HG02870 (cell line): ENCODE data around the gene ANKRD13D.
A peak's percentile ranks its signal among the peaks of the same experiment; 100 is the strongest.
"Not testable (repeated sequence)": the region's sequence is repeated elsewhere in the genome, so short reads cannot be mapped to it uniquely, and the experiment has no call there.

ENCODE experiments used
- ATAC-seq: cut with Tn5 transposase; IDR thresholded peaks from one replicate; pipeline ENCODE4 v1.9.1; 2021; ENCODE audit warnings: mild to moderate bottlenecking, moderate library complexity; ENCODE audit not compliant: unreplicated experiment

ANKRD13D gene

GRCh38 chr11:67289226-67289650 lies at the start of gene ANKRD13D:
TSS of gene ANKRD13D (plus strand) at chr11:67289303. CDS start at chr11:67289461, 158 bp downstream.
- no peak for ATAC-seq

- peak; percentile 77 for ATAC-seq
Measured at GRCh38 chr11:67239783-67240575, 49.1 kb upstream of the ANKRD13D start.

DNA sequence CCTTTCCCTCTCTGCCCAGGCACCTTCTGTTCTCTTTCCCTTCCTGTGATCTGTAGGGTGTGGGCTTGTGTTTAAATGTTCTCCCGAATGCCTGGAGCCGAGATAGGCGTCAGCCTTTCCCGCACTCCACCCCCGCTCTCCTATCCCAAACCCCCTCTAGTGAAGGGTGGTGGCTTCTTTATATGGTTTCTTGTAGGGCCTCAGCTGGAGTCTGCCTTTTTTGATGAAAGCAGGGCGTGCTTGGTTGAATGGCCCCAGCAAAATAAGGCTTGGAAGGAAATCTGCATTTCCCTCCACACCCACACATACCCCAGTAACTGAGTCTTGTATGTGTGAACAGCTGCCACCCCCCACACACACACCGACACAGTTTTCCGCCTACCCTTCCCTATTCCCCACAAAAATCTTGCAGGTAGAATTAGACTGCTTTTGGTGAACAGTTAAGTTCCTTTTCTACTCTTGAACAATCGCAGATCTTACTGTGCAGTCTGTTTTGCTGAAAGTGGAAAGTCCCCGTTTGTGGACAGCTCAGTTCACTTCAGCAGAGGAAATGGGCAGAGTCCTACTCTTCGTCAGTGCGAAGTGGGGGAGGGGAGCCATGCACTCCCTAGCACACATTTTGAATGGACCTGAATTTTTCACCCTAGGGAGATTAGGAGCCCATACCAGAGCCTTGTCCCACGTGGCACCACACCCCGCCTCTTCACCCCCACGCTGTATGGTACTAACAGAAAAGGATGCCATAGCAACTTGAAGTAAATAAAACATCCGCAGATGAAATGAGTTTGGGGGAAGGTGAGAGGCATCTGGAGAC lies 48.3 kb upstream of the ANKRD13D start:
- ATAC-seq, result peak; percentile 33

DNA sequence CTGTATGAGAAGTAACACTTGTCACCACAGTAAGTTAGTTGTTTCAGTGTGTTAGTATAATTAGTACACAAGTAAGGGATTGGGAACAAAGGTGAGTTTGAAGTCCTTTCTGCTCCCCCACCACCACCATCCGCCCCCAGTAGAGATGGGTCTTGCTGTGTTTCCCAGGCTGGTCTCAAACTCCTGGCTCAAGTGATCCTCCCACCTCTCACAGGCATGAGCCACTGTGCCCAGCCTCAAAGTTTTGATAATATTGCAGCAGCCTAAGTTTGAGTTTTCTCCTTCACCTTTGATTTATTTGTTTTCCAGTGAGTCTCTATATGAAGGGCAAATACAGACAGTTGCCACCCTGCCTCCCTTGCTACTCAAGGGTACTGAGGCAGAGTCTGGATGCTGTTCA lies 46.6 kb upstream of the ANKRD13D start:
- no peak for ATAC-seq

DNA sequence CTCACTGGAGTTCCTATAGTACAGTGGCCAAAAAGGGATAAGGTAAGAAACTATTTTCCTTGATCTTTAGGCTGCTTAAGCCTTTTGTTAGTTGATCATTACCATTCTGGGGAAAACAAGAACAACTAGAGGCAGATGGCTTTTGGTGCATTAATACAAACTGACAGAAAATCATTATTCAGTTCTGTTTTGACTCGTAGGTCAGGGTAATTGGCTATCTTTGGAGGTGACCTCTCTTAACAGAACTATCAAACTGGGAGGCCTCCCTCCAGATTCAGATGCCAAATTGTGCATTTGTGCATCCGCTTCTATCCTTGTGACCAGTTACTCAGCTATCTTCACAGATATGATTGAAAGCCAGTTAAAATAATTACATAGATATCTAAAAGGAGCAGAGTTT lies 46.1 kb upstream of the ANKRD13D start:
- ATAC-seq, result no peak

- ATAC-seq, result no peak
Measured at GRCh38 chr11:67245046-67245445, 44.1 kb upstream of the ANKRD13D start.

DNA sequence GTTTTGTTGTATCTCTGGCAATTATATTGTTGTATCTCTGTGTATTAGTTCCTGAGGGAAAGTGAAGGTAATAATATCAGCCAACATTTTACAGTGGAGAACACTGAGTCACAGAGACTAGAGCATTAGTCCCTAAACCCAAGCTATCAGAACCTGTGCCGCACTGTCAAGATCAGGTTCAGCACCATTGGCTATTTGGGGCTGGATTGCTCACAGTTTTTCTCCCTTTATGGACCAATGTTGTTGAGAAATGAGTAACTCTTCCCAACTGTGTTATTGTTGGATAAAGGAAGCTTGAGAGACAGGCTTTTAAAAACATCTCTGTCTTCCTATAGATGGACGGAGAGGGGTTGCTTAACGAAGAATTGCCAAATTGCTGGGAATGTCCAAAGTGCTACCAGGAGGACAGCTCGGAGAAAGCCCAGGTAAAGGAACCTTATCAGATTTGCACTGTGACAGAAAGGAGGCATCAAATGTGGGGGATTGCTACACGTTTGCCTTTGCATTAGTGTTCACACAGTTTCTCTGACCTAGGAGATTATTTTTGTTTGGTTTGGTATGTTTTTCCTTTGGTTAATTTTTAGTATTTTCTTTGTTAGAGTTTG lies 41.1 kb upstream of the ANKRD13D start:
- ATAC-seq, result no peak

DNA sequence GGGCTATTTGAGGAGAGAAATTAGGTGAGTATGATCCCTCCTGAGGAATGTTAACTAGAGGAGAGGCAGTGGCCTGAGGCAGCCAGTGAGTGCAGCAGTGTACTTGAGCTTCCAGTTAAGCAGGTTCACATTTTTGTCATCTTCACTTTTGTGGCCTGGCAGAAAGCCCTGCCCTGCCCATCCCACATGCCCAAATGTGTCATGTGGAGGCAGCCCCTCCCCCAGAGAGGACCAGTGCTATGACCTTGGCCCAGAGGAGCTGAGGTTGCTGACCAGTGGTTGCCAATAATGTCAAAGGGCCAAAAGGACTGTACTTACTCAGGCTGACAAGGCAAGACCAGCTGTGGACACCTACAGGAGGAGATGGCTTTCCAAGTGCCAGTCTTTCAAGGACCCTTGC lies 40.5 kb upstream of the ANKRD13D start:
- no peak for ATAC-seq

DNA sequence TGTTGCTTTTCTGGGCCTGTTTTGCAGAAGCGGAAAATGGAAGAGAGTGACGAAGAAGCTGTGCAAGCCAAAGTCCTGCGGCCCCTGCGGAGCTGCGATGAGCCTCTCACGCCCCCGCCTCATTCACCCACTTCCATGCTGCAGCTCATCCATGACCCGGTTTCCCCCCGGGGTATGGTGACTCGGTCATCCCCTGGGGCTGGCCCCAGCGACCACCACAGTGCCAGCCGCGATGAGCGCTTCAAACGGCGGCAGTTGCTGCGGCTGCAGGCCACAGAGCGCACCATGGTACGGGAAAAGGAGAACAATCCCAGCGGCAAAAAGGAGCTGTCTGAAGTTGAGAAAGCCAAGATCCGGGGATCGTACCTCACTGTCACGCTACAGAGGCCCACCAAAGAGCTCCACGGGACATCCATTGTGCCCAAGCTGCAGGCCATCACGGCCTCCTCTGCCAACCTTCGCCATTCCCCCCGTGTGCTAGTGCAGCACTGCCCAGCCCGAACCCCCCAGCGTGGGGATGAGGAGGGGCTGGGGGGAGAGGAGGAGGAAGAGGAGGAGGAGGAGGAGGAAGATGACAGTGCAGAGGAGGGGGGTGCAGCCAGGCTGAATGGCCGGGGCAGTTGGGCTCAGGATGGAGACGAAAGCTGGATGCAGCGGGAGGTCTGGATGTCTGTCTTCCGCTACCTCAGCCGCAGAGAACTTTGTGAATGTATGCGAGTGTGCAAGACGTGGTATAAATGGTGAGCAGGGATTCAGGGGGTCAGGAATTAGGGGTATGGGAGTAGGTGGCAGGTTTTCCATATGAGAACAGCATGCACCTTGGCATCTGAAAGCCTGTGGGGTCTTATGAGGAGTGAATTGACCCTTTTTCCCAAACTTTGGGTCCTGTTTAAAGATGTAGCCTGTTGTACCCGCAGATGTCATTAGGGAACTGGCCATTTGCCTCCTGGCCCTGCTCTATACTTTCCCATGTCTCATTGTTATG lies 38.8 kb upstream of the ANKRD13D start:
- ATAC-seq, result no peak

DNA sequence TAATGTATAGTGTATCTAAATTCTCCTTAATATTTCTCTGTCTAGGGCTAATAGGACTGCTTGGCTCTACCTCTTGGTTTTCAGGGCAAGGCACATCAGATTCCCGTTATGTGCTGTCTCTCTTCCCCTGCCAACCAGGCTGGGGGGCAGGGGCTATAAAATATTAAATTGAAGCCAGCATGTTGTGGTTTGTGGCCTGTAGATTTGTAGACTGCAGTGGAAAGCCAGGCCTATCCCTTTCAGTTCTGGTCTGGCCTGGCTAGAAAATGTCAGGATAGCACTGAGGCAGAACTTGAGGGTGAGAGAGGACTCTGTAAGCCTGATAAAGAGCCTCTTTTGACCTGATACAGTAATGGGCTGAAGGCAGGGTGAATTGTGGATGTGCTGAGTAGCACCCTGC lies 37.3 kb upstream of the ANKRD13D start:
- ATAC-seq, result no peak

- no peak for ATAC-seq
Measured at GRCh38 chr11:67252831-67253239, 36.3 kb upstream of the ANKRD13D start.

DNA sequence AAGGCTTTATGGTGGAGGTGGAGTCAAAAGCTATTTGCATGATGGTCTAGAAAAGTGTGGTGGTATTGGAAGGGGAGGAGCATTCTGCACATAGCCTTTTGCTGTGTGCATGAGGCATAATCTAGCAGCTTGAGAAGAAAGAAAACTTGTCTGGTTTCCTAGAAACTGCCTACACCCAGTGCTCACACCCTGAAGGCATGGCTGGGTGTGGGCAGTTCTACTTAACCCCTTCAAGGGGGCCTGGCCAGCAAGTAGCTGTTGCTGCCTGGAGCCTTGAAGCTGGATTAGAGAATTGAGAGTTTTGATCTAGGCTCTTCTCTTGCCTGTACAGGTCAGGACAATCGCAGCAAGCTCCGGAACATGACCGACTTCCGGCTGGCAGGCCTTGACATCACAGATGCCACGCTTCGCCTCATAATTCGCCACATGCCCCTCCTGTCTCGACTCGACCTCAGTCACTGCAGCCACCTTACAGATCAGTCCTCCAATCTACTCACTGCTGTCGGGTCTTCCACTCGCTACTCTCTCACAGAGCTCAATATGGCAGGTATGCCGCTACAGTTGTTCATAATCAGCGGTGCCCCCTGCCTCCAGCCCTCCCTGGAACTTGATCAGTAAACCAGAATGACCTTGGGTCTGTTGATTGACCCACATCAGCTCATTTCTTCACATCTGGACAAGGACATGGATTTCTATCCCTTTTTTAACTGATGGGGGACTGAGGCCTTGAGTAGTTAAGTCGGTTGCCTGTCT lies 35.1 kb upstream of the ANKRD13D start:
- no peak for ATAC-seq

DNA sequence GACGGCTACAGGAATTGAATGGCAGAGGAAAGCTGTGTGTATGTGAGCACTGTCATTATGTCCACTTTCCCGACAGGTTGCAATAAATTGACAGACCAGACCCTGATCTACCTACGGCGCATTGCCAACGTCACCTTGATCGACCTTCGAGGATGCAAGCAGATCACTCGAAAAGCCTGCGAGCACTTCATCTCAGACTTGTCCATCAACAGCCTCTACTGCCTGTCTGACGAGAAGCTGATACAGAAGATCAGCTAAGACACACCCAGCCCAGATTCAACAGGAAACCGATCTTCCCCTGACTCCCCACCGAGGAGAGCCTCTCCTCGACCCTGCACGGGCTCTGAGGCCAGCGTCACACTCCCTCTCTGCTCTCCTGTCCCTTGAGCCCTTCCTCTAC lies 34.3 kb upstream of the ANKRD13D start:
- no peak for ATAC-seq

- no peak for ATAC-seq
Measured at GRCh38 chr11:67255353-67255752, 33.8 kb upstream of the ANKRD13D start.

DNA sequence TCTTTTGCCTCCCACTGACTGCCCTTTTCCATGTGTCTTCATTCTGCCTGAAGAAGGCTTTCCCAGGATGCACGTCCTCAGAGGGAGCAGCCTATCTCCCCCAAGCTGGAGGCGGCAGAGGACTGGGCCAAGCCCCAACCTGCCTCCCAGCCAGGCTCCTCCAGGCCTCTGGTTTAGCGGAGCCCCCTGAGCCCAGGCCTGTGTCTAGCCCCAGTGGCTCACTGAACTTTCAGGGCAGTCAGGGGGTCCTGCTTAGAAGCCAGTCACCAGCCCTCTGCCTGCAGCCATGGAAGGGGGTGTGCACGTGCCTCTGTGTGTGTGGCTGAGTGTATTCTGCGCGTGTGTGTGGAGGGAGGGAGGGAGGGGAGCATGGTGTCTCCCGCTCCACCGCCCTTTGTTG lies 33.2 kb upstream of the ANKRD13D start:
- no peak for ATAC-seq

DNA sequence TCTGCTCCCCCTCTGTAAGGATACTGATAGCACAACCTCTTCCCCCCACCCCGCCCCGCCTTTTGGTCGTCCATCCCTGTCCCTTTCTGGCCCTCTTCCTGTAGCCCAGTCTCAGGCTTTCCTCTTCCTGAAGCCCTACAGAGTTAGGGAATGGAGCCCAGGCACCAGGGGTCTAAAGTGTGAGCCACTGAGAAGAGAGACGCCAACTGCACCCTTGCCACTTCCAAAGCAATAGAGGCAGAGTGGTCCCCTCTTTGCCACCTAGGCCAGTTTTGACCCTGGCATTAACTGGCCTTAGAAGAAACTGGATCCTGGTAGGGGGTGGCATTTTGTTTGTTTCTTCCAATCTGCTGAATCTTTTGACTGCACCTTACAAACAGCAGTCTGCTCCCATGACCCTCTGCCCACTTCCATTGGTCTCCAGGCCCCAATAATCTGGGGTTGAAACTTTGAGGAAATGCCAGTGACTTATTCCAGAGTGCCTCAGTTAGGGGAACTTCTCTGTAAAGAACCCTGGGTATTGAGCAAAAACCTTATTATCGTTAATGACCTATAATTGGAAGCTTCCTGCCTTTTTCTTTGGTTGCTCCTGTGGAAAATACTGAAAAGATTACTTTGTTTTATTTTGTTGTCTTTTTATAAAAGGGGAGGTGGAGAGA lies 32.5 kb upstream of the ANKRD13D start:
- no peak for ATAC-seq

DNA sequence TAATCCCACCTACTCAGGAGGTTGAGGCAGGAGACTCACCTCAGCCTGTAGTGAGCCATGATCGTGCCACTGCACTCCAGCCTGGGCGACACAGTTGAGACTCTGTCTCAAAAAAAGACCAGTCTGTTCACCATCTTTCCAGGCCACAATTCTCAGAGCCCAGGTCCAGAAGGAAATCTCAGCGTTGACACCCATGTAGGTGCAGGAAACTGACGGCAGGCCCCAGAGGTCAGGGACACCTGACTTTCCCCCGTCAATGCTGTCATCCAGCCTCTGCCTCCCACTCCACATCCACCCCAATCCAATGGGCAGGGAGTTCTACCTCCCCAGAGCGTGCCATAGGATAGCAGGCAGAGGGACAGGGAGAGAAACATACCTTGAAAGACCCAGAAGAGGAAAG lies 28.7 kb upstream of the ANKRD13D start:
- no peak for ATAC-seq

GRCh38 chr11:67260885-67261639 lies 28.0 kb upstream of the ANKRD13D start:
- ATAC-seq, result not testable (repeated sequence)

DNA sequence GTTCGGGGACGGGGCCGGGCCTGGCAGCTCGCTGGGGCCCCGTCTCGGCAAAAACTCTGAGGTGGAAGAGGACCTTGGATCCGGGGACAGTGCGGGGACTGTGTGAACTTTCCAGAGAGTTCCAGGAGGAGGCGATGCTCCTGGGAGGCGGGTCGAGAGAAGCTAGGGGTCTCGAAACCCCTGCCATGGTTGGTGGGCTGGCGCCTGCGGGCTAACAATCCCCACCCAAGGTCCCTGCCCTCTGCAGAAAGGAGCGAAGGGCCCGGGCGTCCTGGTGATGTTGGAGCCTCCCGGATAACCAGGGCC lies 27.5 kb upstream of the ANKRD13D start:
- no peak for ATAC-seq
